Measurements from ENCODE around the gene TTLL8. TPM values are rescaled to one million over a fixed set of nuclear protein-coding genes. Genes with fewer than 3 reads are reported as not detected.

The TTLL8 gene
- total RNA-seq, 2 donors from 2014 or later, result 0.74 TPM; not detected in 1

DNA sequence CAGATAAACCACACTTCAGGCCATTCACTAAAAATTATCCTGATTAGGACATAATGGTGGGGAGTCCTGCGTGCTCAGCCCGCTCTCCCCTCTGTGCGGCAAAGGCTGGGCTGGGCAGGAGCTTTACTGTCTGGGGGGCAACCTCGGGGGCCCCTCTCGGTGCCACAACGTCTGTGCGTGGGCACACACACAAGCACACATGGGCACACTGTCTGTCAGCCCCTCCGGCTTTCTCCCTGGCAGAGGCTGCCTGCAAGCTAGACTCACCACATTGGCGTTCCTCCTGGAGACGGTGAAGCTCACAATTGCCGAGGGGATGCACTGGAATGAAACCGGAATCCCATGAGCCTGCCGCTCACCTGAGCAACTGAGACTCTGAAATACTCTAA lies 22.0 kb upstream of the TTLL8 start:
- DNase-seq (ENCODE audit: low spot score), result no peak
- intact Hi-C loops (cut with DNase I), result loop anchor here (10.0 kb wide), 1 partner anchor 55 kb away; no protein-coding TSS in a partner anchor
- H3K4me3 ChIP-seq, result no peak overlapping the region
- H3K9me3 ChIP-seq, result no peaks in the 10 kb centered on the region
- H3K27ac ChIP-seq, result no peak overlapping the region
- peaks cover 6% of the 10 kb centered on the region for H3K27me3 ChIP-seq (replicated peaks; ENCODE audit: insufficient read depth)
- TF ChIP-seq POLR2AphosphoS5 (IDR thresholded peaks at IDR 0.05), result no peak
- no peak for TF ChIP-seq CTCF (IDR thresholded peaks at IDR 0.05)
- TF ChIP-seq POLR2A (IDR thresholded peaks at IDR 0.05), result no peak
- H3K36me3 ChIP-seq, result no peaks in the 10 kb centered on the region
- 78% methylated on average over 13 of the region's 13 CpGs for WGBS
- no peaks in the 10 kb centered on the region for H3K4me1 ChIP-seq (replicated peaks)

DNA sequence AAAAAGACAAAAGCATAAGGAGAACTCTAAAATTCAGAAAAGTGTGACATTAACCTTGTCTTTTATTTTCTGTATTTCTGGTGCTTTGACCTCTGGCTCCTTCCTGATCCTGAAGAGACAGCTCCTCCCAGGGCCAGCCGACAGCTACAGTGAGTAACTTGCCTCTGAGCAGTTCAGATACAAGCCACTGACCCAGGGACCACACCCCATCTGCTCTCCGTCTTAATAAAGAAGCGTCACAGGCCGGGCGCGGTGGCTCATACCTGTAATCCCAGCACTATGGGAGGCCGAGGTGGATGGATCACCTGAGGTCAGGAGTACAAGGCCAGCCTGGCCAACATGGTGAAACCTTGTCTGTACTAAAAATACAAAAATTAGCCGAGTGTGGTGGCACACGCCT lies 20.7 kb upstream of the TTLL8 start:
- Histone ChIP-seq H3K9me3 (no peaks in the 10 kb centered on the region), H3K27me3 (replicated peaks; ENCODE audit: insufficient read depth) (peaks cover 2% of the 10 kb centered on the region), H3K27ac (no peak overlapping the region), H3K4me3 (no peak overlapping the region), H3K4me1 (replicated peaks) (no peaks in the 10 kb centered on the region), H3K36me3 (no peaks in the 10 kb centered on the region)
- TF ChIP-seq CTCF (IDR thresholded peaks at IDR 0.05) (no peak), POLR2A (IDR thresholded peaks at IDR 0.05) (no peak), POLR2AphosphoS5 (IDR thresholded peaks at IDR 0.05) (no peak)
- WGBS, result 87% methylated on average over 9 of the region's 9 CpGs
- no peak for DNase-seq (ENCODE audit: low spot score)
- intact Hi-C loops (cut with DNase I), result no loop called here

DNA sequence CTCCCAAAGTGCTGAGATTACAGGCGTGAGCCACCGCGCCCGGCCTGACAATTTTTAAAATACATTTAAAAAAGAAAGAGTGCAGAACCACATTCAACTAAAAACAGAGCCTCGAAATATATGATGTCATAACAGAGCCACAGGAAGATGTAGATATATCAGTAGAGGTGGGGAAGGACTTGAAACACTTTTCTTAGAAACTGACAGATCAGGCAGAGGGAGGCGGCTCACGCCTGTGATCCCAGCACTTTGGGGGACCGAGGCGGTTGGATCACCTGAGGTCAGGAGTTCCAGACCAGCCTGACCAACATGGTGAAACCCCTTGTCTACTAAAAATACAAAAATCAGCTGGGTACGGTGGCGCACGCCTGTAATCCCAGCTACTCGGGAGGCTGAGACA lies 20.1 kb upstream of the TTLL8 start:
- Histone ChIP-seq H3K36me3 (no peaks in the 10 kb centered on the region), H3K4me3 (no peak overlapping the region), H3K4me1 (replicated peaks) (no peaks in the 10 kb centered on the region), H3K27me3 (replicated peaks; ENCODE audit: insufficient read depth) (no peaks in the 10 kb centered on the region), H3K9me3 (no peaks in the 10 kb centered on the region), H3K27ac (no peak overlapping the region)
- TF ChIP-seq CTCF (IDR thresholded peaks at IDR 0.05) (no peak), POLR2AphosphoS5 (IDR thresholded peaks at IDR 0.05) (no peak), POLR2A (IDR thresholded peaks at IDR 0.05) (no peak)
- WGBS, result 95% methylated on average over 13 of the region's 13 CpGs
- intact Hi-C loops (cut with DNase I), result no loop called here
- no peak for DNase-seq (ENCODE audit: low spot score)

DNA sequence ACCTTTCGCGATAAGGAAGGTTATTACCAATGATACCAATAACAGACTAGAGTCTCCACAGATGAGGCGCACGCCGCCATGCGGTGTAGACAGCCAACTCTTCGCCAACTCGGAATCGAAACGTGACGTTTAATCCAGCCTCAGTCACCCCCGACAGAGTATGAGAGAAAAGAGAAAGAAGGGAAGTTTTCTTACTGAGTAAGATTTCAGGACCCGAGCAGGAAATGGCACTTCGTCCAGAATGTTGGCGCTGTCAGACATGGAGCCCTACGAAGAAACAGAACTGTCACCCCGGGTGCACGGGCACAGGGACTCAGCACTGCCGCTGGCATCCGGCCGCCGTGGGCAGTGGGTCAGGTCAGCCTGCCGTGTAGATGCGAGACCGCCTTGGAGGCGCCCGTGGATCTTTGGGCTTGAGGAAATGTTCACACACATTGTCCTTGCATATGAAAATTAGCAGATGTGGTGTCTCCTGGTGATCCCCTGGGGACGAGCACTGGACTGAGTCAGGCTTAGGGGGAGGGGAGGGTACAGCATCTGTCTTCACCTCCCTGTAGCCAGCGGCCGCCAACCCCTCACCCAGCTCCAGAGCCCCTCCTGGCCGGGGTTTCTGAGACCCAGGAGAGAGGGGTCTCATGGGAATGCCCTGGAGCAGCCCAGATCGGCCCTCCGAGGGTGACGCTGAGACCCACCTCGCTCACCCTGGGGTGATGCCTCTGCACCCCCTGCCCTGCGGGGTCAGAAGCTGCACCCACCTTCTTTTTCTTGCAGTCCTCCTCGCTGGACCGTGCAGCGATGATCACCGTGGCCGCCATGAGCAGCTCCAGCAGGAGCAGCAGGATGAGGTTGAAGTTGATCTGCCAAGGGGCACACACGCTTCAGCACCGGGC lies 18.8 kb upstream of the TTLL8 start:
- H3K4me1 ChIP-seq (replicated peaks), result no peaks in the 10 kb centered on the region
- no peak overlapping the region for H3K27ac ChIP-seq
- no peaks in the 10 kb centered on the region for H3K27me3 ChIP-seq (replicated peaks; ENCODE audit: insufficient read depth)
- no peak for TF ChIP-seq CTCF (IDR thresholded peaks at IDR 0.05)
- TF ChIP-seq POLR2AphosphoS5 (IDR thresholded peaks at IDR 0.05), result no peak
- TF ChIP-seq POLR2A (IDR thresholded peaks at IDR 0.05), result no peak
- 85% methylated on average over 43 of the region's 43 CpGs for WGBS
- no peak overlapping the region for H3K4me3 ChIP-seq
- no peaks in the 10 kb centered on the region for H3K36me3 ChIP-seq
- H3K9me3 ChIP-seq, result no peaks in the 10 kb centered on the region
- intact Hi-C loops (cut with DNase I), result no loop called here
- no peak for DNase-seq (ENCODE audit: low spot score)
